ENCODE data around the gene C2CD3.
"Not testable (repeated sequence)": the region's sequence is repeated elsewhere in the genome, so short reads cannot be mapped to it uniquely, and the experiment has no call there.

The C2CD3 gene

GRCh38 chr11:74086242-74086884 is 84.4 kb downstream of the C2CD3 start:
- intact Hi-C loops (cut with DNase I; ENCODE audit: low total_unique reads): no loop called here
- DNase-seq: no peak

DNA sequence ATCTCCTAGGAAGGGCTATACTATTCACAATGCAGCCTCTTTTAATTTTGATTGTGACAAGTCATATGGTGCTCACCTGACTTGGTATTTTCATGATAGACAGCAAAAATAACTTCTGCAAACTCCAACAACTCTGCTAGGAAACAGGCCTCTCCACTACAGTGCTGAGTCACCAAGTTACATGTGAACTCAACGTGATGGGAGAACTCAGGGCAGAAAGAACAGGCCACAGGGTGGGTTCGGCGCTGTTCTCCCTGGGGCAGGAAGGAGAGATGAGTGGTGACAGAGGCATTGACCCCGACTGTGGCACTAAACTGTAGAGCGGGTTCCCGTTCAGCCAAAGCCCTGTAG is 85.3 kb downstream of the C2CD3 start:
- H3K4me3 ChIP-seq: no peak overlapping the region
- TF ChIP-seq, protein P1, sequence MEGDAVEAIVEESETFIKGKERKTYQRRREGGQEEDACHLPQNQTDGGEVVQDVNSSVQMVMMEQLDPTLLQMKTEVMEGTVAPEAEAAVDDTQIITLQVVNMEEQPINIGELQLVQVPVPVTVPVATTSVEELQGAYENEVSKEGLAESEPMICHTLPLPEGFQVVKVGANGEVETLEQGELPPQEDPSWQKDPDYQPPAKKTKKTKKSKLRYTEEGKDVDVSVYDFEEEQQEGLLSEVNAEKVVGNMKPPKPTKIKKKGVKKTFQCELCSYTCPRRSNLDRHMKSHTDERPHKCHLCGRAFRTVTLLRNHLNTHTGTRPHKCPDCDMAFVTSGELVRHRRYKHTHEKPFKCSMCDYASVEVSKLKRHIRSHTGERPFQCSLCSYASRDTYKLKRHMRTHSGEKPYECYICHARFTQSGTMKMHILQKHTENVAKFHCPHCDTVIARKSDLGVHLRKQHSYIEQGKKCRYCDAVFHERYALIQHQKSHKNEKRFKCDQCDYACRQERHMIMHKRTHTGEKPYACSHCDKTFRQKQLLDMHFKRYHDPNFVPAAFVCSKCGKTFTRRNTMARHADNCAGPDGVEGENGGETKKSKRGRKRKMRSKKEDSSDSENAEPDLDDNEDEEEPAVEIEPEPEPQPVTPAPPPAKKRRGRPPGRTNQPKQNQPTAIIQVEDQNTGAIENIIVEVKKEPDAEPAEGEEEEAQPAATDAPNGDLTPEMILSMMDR (IDR thresholded peaks at IDR 0.05): no peak
- intact Hi-C loops (cut with DNase I; ENCODE audit: low total_unique reads): no loop called here
- DNase-seq: peak in 1 of 2 donors; percentile 26
- H3K9me3 ChIP-seq: no peaks in the 10 kb centered on the region
- peaks cover 58 to 77% (median 59%) of the 10 kb centered on the region in 3 donors for H3K36me3 ChIP-seq
- H3K27me3 ChIP-seq: no peaks in the 10 kb centered on the region
- H3K4me1 ChIP-seq: no peaks in the 10 kb centered on the region
- no peak overlapping the region for H3K27ac ChIP-seq

More at GRCh38 chr11:74086242-74086884, 84.4 kb downstream of the C2CD3 start:
- Histone ChIP-seq H3K4me1 (no peaks in the 10 kb centered on the region), H3K36me3 (peaks cover 66 to 82% (median 67%) of the 10 kb centered on the region in 3 donors), H3K4me3 (no peak overlapping the region), H3K27ac (no peak overlapping the region), H3K27me3 (no peaks in the 10 kb centered on the region), H3K9me3 (no peaks in the 10 kb centered on the region)
- TF ChIP-seq, protein P1 (IDR thresholded peaks at IDR 0.05): no peak

- Histone ChIP-seq H3K9me3 (no peaks in the 10 kb centered on the region), H3K4me3 (no peak overlapping the region), H3K36me3 (peaks cover 53 to 72% (median 53%) of the 10 kb centered on the region in 3 donors), H3K4me1 (no peaks in the 10 kb centered on the region), H3K27ac (no peak overlapping the region), H3K27me3 (no peaks in the 10 kb centered on the region)
- intact Hi-C loops (cut with DNase I; ENCODE audit: low total_unique reads): no loop called here
- DNase-seq: no peak
- TF ChIP-seq, protein P1 (IDR thresholded peaks at IDR 0.05): no peak
Measured at GRCh38 chr11:74084796-74085541, 85.8 kb downstream of the C2CD3 start.

- intact Hi-C loops (cut with DNase I; ENCODE audit: low total_unique reads); H3K9me3 ChIP-seq; DNase-seq; H3K27me3 ChIP-seq; H3K4me3 ChIP-seq; H3K4me1 ChIP-seq; H3K27ac ChIP-seq: not testable (repeated sequence)
- H3K36me3 ChIP-seq: peaks cover 42 to 61% (median 45%) of the 10 kb centered on the region in 3 donors
Measured at GRCh38 chr11:74083927-74084326, 86.9 kb downstream of the C2CD3 start.

DNA sequence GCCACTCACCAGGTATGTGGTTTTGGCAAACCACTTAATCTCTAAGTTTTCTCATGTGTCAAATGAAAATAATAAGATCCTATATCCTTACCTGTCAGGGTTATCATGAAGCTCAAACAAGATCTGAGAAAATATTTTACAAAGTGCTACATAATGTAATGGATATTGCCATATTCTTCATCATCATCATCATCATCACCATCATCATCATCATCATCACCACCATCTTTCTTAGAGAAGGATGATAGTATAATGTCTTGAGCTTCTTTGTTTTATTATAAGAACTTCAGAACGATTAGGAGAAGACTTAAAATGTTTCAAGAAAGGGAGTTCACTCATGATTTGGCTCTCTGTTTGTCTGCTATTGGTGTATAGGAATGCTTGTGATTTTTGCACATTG is 89.4 kb downstream of the C2CD3 start:
- Histone ChIP-seq H3K27me3 (no peaks in the 10 kb centered on the region), H3K9me3 (no peaks in the 10 kb centered on the region), H3K4me3 (no peak overlapping the region), H3K4me1 (no peaks in the 10 kb centered on the region), H3K27ac (no peak overlapping the region), H3K36me3 (peaks cover 41 to 54% (median 44%) of the 10 kb centered on the region in 3 donors)
- TF ChIP-seq, protein P1 (IDR thresholded peaks at IDR 0.05): no peak
- intact Hi-C loops (cut with DNase I; ENCODE audit: low total_unique reads): no loop called here
- DNase-seq: no peak

DNA sequence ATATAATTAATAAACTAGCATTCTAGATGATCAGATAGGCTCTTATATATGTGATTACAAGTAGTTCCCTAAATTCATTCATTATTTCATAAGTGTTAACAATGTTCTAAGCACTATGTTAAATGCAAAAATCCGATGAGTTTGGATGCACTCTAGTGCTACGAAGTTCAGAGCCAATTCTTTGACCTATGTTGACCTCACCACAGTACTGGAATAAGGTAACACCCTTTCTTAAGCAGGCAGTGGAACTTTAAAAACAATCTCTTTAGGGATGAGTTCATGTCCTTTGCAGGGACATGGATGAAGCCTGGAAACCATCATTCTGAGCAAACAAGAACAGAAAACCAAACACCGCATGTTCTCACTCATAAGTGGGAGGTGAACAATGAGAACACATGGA is 93.6 kb downstream of the C2CD3 start:
- H3K4me3 ChIP-seq: no peak overlapping the region
- H3K27ac ChIP-seq: no peak overlapping the region
- TF ChIP-seq, protein P1 (IDR thresholded peaks at IDR 0.05): no peak
- DNase-seq: no peak
- intact Hi-C loops (cut with DNase I; ENCODE audit: low total_unique reads): no loop called here
- H3K4me1 ChIP-seq: no peaks in the 10 kb centered on the region
- no peaks in the 10 kb centered on the region for H3K27me3 ChIP-seq
- peaks cover 33 to 48% (median 40%) of the 10 kb centered on the region in 3 donors for H3K36me3 ChIP-seq
- no peaks in the 10 kb centered on the region for H3K9me3 ChIP-seq
